ENCODE data around the gene HERC2.
"Not testable (repeated sequence)": the region's sequence is repeated elsewhere in the genome, so short reads cannot be mapped to it uniquely, and the experiment has no call there.

The HERC2 gene

DNA sequence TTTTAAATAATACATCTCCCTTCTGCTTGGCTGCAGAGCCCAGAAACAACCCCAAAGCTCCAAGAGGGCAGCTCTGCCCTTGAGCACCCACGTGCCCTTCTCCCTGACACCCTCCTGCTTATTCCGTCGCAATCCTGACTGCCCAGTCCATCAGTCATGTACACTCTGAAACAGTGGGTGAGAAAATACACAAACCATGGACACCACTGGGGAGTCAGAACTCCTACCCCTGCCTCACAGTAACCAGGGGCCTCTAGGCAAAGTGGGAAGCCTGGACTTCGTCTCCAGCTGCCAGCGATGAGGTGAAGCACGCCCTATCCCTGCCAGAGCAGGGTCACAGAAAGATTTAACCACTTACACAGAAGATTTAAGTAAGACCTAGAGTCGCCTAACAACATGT, 40.1 kb downstream of the HERC2 start:
- in situ Hi-C loops (cut with MboI; ENCODE audit: low pct_unique_long_range_greater_than_20kb, low sequenced_read_pairs) = no loop called here
- DNase-seq = no peak

DNA sequence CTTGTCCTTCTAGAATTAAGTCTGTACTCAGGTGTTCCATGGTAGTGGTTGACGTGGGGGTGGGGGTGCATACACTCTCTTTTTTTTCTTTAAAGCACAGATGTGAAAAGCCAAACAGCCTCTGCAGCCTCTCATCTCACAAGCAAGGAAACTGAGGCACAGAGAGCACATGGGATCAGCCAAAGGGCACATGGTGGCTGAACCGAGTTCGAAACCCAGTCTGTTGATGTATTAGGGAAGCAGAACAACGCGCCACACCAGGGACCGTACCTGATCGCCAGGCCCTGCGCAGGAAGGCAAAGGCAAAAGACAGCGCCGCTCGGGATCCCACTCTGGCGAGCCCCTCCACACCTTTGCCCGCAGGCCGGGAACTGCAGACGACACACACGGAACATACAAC, 47.3 kb downstream of the HERC2 start:
- DNase-seq = no peak
- in situ Hi-C loops (cut with MboI; ENCODE audit: low pct_unique_long_range_greater_than_20kb, low sequenced_read_pairs) = no loop called here

DNA sequence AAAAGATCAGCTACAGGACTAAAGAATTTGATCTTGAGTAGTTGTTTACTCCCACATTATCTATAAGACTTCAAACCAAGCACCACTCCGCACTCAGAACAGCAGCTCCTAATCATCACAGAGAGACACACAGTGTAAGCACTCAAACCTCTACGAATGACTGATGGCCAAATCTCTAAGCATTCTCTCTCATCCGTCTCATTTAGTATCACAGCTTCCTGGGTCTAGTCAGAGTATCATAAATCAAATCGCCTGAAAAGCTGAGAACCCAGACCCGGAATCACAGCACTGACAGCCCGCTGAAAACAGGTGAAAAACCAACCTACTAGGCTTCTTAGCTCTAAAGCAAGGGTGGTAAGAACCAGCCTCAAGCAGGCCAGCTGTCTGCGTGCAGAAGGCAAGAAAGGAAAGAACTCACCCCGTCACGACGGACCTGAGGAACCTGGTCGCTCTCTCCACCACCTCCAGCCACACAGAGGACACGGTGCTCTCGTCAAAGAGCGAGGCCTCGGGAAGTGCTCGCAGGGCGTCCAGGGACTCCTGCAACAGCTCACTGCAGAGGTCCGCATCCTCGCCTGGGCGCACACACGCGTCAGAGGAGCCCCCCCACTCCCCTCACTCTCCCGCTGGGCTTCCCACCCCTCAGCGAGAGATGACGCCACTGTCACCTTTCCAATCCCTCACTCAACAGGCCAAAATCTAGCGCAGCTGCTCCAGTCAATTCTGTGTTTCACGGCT, 47.9 kb downstream of the HERC2 start:
- in situ Hi-C loops (cut with MboI; ENCODE audit: low pct_unique_long_range_greater_than_20kb, low sequenced_read_pairs) = no loop called here
- DNase-seq = no peak

DNA sequence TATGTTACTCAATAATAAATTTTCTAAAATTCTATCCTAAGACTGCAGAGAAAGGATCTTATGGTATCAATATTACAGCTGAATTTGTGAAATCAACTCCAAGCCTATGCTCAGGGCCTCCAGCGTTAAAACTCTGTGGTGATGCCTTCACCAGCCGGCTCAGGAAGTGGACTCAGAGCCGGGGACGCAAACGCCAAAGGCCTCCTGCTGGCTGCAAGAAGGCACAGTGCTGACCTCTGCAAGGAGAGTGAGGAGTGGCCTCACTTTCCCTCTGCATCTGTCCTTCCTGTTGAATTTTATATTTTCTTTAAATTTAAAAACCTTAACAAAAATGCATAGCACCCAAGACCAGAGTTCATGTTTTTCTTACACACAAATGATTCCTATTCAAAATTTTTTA, 48.5 kb downstream of the HERC2 start:
- in situ Hi-C loops (cut with MboI; ENCODE audit: low pct_unique_long_range_greater_than_20kb, low sequenced_read_pairs) = no loop called here
- DNase-seq = no peak

DNA sequence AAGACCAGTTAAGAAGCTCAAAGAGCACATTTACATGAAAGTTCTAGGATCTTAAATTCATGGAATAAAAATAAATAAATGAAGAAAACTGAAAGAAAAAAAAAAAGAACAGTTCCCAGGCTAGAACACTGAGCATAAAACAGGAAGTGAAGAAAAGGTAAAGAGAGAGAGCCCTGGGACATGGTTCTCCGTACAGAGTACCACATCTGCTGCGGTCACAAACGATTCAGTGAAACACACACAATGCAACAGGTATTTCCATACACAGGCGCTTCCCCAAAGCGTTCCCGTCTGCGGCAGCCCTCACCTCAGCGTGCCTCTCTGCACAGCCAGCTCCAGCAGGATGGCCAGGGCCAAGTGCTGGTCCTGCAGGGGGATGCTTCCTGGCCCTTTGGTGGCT, 49.4 kb downstream of the HERC2 start:
- in situ Hi-C loops (cut with MboI; ENCODE audit: low pct_unique_long_range_greater_than_20kb, low sequenced_read_pairs) = no loop called here
- DNase-seq = no peak

DNA sequence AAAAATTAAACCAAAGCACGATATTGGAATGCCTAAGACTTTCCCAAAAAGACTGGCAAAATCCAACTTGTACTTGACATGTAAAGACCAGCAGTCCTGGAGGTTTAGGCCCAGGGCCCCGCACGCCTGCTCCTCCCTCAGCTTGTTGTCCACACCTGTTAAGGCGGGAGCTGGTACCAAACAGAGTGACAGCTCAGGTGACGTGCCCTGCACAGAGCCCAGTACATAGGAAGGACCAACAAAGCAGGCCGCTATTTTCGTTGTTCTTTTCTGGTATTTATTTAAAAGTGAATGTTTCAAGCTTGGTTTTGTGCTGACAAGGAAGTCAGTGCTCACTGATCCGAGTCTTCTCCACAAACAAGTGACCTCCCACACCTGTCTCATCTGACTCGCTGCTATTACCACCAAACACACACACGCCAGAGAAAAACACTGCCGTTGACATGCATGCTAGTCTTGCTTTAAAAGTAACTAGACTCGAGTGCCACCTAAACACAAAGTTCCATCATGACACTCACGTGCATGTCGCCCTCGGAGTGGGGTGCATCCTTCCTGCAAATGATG, 50.2 kb downstream of the HERC2 start:
- in situ Hi-C loops (cut with MboI; ENCODE audit: low pct_unique_long_range_greater_than_20kb, low sequenced_read_pairs) = no loop called here
- DNase-seq = no peak

DNA sequence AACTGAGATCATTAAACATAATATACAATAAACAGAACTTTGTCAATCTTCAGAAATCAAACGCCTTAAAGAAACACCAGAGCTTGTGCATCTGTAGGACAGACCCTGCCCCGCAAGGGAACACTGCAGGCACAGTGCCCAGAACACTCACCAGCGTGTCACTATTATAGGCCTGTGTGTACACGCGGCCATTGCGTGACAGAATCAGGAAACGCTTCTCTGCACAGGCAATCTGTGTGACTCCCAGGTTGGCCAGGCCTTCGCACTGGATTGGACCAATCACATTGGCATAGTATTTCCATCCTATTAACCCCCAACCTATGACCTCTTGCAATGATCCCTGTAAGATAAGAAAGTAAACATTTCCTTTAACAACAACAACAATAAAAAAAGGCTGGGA, 52.9 kb downstream of the HERC2 start:
- in situ Hi-C loops (cut with MboI; ENCODE audit: low pct_unique_long_range_greater_than_20kb, low sequenced_read_pairs) = no loop called here
- DNase-seq = no peak

DNA sequence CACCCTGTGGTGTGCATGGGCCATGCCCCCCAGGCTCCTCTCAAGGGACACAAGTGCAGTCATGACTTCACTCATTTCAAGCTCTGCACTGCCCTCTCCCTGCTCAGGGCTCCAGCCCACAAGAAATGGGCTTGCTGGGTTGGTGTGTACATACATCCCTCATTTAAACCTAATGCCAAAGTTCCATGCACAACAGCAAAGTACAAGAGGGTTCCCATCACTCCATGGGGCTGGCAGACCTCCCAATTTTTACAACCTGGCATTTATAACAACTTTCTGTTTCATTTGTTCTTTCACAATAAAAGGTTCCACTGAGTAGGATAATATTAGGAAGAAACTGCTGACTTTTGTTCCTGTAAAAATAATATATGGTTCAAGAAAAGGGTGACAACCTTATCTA, 54.3 kb downstream of the HERC2 start:
- in situ Hi-C loops (cut with MboI; ENCODE audit: low pct_unique_long_range_greater_than_20kb, low sequenced_read_pairs) = no loop called here
- DNase-seq = no peak

DNA sequence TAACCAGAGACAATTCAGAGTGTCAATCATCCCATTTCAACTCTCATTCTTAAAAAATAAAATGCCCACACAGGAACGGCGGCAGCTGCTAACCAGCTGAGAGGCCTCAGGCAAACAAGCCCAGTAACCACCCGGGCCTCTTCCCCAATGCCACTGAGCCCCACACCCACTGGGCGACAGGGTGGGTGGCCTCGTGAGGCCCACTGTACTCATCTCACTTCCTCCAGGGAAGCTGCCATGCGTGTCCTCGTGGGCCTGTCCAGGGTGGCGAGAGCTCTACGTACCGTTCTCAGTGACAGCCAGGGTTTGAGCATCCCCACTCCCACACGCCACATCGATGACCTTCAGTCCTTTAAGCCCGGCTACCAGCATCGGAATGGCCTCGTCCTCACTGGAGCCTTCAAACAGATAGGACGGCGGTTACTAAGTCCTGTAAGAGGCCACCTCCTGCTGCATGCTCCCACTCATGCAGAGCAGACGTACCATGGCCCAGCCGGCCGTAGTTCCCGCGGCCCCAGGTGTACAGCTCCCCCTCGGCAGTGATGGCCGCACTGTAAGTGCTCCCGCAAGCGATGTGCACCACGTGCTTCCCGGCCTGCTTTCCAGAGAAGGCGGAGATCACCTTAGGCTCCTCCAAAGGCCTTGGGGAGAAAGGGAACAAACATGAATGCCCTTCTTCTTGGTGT, 56.5 kb downstream of the HERC2 start:
- in situ Hi-C loops (cut with MboI; ENCODE audit: low pct_unique_long_range_greater_than_20kb, low sequenced_read_pairs) = no loop called here
- DNase-seq = no peak

DNA sequence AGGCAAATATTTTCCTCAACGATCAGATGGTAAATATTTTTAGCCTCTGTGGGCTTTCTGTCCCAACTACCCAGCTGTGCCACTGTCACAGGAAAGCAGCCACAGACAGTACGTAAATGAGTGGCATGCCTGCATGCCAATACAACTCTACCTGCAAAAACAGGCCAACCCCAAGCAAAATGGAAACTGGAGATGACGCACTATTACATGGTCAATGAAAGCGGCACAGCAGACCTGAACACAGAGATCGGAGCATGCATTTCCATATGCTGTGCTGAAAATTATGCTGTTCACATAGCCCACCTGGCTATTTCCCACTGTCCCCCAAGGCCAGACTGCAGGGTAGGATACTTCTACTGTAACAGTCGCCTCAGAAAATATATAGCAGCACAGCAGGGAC, 57.8 kb downstream of the HERC2 start:
- no peak for DNase-seq
- in situ Hi-C loops (cut with MboI; ENCODE audit: low pct_unique_long_range_greater_than_20kb, low sequenced_read_pairs) = no loop called here

DNA sequence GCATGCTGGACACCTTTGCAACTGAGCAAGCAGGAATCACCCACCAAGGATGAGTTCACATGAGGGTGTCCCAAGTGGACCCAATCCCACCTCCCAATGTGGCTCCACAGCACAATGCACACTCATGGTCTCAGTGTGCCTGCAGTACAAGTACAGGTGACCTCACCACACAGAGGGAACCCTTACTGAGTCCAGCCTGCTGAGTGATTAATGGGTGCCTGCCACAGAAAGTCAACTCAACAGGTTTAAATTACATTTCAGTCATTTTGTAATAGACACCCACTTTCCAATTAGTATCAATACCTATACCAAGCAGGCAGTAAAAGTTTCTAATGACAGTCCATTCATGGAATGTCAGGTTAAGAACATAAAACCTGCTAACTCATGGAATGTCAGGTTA, 59.5 kb downstream of the HERC2 start:
- in situ Hi-C loops (cut with MboI; ENCODE audit: low pct_unique_long_range_greater_than_20kb, low sequenced_read_pairs) = no loop called here
- DNase-seq = no peak

DNA sequence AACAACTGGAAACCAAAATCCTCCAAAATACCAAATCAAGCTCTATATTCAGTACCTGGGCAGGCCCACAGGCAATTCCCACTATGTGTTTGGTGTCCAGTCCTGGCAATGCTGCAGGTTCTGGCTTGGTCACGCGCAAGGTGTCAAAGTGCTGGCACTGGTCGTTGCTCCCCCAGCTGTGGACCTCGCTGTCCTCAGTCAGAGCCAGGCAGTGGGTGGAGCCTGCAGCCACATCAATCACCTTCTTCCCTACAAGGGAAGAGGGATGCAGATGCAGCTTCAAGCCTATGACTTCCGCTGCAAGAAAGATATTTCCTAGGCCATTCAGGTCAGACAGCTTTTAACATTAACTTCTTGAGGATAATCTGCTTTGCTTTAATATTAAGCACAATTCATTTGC, 61.3 kb downstream of the HERC2 start:
- no peak for DNase-seq
- in situ Hi-C loops (cut with MboI; ENCODE audit: low pct_unique_long_range_greater_than_20kb, low sequenced_read_pairs) = no loop called here

DNA sequence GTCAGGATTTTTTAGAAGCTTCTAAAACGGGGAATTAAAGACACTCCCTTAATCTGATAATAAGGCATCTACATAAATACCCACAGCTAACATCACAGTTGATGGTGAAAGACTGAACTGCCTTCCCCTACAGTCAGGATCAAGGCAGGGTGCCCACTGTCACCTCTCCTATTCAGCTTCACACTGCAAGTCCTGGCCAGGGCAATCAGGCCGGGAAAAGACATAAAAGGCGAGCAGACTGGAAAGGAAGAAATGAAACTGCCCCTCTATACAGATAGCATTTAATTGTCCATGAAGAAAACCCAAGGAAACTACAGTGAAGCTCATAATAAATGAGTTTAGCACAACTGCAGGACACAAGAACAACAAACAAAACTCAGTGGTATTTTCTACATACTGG, 61.7 kb downstream of the HERC2 start:
- DNase-seq = no peak
- in situ Hi-C loops (cut with MboI; ENCODE audit: low pct_unique_long_range_greater_than_20kb, low sequenced_read_pairs) = no loop called here

DNA sequence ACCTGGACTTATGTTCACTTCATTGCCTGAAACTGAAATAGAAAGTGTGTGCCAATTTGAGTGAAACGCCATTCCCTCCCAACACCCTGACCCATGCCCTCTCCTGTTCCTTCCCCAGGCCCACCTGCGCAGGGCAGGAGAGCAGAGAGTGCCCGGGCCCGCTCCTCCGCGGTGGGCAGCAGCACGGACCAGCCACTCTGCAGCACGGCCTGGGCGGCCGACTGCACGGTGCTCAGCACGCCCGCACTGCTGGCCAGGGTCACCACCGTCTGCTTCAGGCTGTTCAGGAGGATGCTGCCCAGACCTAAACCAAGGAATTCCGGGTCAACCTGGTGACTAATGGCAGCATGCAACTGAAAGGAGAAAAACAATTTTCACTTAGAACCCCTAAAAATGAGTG, 66.0 kb downstream of the HERC2 start:
- in situ Hi-C loops (cut with MboI; ENCODE audit: low pct_unique_long_range_greater_than_20kb, low sequenced_read_pairs) = no loop called here

DNA sequence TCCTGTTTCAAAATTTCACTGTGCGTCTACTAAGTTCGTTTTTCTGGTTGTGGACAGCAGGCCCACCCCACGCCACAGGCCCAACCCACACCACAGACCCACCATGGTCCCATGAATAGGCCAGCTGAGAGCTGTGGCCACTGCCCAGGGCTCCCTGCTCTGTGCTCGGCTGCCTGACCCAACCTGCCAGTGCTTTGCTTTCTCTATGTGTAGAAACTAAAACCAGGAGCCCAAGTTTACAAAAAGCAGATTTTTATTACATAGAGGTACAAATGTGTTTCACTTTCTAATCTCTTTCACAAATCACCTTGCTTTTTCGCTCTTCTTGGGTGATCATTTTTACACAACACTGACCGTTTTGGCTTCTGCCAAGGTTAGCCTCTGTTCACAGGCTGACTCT, 69.1 kb downstream of the HERC2 start:
- in situ Hi-C loops (cut with MboI; ENCODE audit: low pct_unique_long_range_greater_than_20kb, low sequenced_read_pairs) = no loop called here
- no peak for DNase-seq

More for the DNA sequence above, 66.0 kb downstream of the HERC2 start:
- no peak for DNase-seq

DNA sequence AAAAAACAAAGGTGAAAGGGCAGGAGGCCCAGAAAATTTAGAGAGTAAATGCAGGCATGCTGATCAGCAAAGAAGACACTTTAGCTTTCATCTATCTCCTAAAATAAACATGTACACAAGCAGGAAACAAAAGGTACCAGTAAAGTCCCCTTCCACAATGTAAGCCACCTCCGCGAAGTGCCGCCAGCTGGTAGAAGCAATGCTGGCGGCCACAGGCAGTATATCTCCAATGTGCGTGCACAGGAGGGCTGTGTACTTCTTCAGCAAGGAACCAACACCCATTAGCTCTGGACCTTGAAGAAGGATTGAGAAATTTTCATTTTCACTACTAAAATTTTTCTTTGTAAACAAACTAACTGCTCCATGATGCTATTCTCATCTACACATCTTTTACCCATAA, 75.4 kb downstream of the HERC2 start:
- DNase-seq = no peak
- in situ Hi-C loops (cut with MboI; ENCODE audit: low pct_unique_long_range_greater_than_20kb, low sequenced_read_pairs) = no loop called here

DNA sequence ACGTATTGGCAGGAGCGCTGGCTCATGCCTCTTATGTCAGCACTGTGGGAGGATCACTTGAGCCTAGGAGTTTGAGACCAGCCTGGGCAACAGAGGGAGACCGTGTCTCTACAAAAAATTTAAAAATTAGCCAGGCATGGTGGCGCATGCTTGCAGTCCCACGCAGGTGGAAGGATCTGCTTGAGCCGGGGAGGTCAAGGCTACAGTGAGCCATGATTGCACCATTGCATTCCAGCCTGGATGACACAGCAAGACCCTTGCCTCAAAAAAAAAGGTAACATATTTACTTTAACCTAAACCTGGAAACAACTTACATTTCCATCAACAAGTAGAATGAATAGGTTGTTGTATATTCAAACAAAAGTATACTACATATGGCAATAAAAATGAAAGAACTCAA, 78.1 kb downstream of the HERC2 start:
- in situ Hi-C loops (cut with MboI; ENCODE audit: low pct_unique_long_range_greater_than_20kb, low sequenced_read_pairs) = no loop called here
- DNase-seq = no peak

DNA sequence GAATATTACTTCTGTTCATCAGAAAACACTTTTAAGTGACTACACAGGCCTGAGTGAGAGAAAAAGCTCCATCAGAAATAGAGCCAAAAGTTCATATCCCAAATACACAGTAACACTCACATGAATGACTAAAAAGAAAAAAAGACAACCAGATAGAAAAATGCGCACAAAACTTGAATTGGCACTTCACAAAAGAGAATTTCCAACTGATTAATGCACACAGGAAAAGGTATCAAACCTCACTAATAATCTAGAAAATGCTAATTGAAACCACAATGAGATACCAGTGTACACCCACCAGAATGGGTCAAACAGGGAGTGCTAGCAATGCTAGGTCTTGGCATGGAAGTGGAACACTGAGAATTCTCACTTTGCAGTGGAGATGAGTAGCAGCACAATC, 78.6 kb downstream of the HERC2 start:
- no peak for DNase-seq
- in situ Hi-C loops (cut with MboI; ENCODE audit: low pct_unique_long_range_greater_than_20kb, low sequenced_read_pairs) = no loop called here

DNA sequence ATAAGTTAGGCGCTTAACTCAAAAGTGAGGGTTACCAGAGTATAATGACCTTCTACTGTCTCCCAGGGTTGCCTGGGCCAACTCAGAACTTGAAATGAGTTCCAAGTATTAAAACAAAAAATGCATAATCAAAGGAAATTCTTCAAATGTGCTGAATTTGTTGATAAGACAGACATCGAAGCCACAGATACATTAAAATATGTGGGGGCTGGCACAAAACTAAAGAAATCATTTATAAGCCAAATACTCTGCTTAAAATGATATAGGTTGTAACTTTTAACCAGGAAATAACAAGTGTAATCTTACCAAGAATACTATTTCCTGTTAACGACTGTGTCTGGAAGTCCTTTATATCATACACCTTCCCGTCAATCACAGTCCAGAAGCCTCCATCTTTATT, 83.7 kb downstream of the HERC2 start:
- DNase-seq; in situ Hi-C loops (cut with MboI; ENCODE audit: low pct_unique_long_range_greater_than_20kb, low sequenced_read_pairs): not testable (repeated sequence)

DNA sequence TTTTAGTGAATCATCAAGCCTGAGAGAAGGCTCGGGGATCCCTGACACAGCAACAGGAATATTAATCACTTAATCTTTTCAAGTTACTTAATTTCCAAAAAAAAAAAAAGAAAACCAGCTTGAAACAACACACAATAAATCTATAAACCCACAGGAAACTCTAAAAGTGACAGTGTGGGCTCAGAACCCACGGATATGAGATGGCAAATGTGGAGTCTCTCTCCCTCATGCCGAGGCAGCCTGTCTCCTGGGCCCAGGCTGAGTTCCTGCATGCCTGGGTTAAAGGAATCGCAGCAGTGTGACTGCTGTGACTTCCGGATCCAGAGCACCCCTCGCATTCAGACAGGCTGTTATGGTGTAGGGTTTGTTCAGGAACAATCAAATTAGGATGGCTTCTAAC, 90.2 kb downstream of the HERC2 start:
- in situ Hi-C loops (cut with MboI; ENCODE audit: low pct_unique_long_range_greater_than_20kb, low sequenced_read_pairs); DNase-seq: not testable (repeated sequence)

DNA sequence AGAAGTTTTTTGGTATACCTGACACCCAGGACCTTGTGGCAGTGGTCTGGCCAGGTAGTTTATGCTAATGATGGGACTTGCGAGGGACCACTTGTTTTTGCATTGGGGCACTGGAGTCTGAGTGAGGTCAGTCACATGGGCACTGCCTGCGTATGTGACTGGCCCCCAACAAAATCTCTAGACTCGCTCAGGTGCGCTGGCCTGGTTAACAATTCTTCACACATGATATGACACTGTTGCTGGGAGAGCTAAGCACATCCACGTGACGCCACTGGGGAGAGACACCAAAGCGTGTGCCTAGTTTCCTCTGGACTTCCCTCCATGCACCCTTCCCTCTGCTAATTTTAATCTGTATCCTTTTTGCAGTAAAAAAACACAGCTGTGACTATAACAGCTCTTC, 90.6 kb downstream of the HERC2 start:
- in situ Hi-C loops (cut with MboI; ENCODE audit: low pct_unique_long_range_greater_than_20kb, low sequenced_read_pairs); DNase-seq: not testable (repeated sequence)
